GM21825 (cell line): Measurements from ENCODE around the gene PGBD1.

Source experiments
- ATAC-seq: cut with Tn5 transposase; IDR thresholded peaks from one replicate; pipeline ENCODE4 v1.9.1; 2021; ENCODE audit warnings: mild to moderate bottlenecking, moderate library complexity; ENCODE audit not compliant: unreplicated experiment

PGBD1 gene, protein sequence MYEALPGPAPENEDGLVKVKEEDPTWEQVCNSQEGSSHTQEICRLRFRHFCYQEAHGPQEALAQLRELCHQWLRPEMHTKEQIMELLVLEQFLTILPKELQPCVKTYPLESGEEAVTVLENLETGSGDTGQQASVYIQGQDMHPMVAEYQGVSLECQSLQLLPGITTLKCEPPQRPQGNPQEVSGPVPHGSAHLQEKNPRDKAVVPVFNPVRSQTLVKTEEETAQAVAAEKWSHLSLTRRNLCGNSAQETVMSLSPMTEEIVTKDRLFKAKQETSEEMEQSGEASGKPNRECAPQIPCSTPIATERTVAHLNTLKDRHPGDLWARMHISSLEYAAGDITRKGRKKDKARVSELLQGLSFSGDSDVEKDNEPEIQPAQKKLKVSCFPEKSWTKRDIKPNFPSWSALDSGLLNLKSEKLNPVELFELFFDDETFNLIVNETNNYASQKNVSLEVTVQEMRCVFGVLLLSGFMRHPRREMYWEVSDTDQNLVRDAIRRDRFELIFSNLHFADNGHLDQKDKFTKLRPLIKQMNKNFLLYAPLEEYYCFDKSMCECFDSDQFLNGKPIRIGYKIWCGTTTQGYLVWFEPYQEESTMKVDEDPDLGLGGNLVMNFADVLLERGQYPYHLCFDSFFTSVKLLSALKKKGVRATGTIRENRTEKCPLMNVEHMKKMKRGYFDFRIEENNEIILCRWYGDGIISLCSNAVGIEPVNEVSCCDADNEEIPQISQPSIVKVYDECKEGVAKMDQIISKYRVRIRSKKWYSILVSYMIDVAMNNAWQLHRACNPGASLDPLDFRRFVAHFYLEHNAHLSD

GRCh38 chr6:28281288-28282064 is at the start of gene PGBD1:
PGBD1 (plus strand) TSS chr6:28281572; CDS start chr6:28283814, 2,242 bp downstream.
- ATAC-seq, result peak; percentile 76

- ATAC-seq, result no peak
Observed at GRCh38 chr6:28232785-28233184, 48.6 kb upstream of the PGBD1 start.

- ATAC-seq, result no peak
Observed at GRCh38 chr6:28235912-28236452, 45.4 kb upstream of the PGBD1 start.

GRCh38 chr6:28239636-28240035 is 41.7 kb upstream of the PGBD1 start:
- ATAC-seq, result no peak

DNA sequence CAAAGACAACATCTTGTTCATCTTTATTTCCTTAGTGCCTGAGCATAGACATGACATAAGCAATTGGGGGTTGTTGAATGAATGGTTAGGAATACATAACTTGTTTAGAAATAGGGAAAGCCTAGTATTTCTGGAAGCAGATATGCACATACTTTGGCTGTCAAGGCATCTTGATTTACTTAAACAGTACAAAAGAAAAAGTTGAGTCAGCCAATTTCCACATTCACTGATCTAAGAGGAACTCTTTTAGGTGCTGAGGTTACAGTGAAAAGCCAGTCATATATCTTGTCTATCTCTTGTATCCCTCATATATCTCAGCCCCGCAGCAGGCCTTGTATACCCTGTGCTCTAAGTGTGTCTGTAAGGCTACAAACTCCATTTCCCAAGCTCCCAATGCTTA is 40.9 kb upstream of the PGBD1 start:
- no peak for ATAC-seq

DNA sequence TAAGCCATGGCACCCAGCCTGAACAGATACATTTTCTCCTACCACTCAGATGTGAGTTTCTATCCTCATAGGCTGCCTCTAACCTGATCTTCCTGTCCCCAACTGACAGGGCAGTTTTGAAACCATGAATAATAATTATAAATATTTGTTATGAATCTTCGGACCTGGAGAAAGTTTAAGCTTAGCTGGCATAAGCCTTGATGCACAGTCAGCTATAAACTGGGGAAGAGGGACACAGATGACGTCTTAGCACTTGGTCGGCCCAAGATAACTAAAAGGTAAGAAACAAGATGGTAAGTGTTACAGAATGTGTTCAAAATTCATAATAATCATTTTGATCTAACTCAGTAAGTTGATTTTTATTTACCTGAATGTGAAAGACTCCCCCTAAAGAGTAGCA is 37.4 kb upstream of the PGBD1 start:
- ATAC-seq, result no peak

- no peak for ATAC-seq
Observed at GRCh38 chr6:28245206-28245941, 36.0 kb upstream of the PGBD1 start.

DNA sequence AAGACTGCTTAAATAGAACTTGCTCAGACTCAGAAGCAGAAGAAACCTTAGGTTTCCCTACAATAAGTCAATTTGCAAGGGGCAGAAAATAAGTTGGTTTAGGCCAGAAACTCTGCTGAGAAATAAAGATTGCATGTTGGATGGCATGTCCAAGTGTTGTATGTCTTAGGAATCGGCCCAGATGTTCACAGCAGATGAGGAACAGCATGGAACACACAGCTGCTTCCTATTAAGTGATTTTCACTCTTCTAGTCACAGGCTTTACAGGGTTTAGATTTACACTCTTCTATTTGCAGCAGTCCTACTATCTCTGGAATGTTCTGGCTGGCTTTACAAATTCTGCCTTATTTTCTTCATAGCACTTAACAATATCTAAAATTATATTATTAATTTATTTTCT is 32.5 kb upstream of the PGBD1 start:
- no peak for ATAC-seq

- no peak for ATAC-seq
Observed at GRCh38 chr6:28250747-28251146, 30.6 kb upstream of the PGBD1 start.

- peak; percentile 27 for ATAC-seq
Observed at GRCh38 chr6:28251661-28252008, 29.7 kb upstream of the PGBD1 start.

DNA sequence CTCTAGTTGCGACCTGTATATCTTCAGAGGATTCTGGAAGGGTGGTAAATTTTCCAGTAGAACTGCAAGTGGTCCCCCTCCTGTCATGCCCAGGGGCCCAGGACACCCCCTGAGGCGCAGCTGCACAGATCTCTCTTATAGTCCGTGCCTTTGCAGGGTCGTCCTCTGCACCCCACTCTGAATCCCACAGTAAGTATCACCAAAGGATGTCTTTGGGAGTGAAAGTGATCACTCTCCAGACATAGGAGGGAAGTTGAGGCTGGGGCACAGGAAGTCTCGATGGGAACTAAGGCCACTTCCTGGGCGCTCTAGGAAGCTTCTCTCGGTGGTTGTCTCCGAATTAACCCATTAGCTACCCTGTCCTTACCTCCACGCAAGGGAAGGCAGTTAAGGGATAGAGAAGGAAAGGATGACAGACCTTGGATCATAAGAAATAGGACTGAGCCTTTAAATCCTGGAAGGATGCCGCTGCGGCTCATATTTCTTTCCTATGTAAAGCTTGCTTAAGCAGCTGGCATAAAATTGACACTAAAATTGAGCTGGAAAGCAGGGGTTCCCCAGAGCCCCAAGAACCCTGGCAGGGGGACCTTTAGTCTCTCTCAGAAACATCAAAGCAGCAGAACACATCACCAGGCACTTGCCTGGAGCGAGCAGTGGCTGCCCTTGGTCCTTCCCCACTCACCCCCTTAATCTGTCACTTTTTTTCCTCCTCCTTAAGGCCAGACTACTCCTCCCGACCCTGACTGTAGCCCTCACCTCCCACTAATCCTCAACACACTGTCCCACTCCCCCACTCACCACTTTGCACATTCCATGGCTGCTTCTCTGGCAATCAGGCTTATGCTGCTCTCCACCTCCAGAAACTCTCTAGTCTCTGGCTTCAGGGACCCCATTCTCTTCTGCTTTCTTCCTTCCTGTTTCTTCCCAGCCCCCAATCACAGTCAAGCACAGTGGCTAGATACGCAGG is 29.1 kb upstream of the PGBD1 start, which contains the start of gene ZKSCAN4:
TSS of gene ZKSCAN4 (minus strand) at position 261 of the 967 bp plus-strand sequence. CDS start 289 bp downstream, outside the sequence.
- peak; percentile 63 for ATAC-seq

DNA sequence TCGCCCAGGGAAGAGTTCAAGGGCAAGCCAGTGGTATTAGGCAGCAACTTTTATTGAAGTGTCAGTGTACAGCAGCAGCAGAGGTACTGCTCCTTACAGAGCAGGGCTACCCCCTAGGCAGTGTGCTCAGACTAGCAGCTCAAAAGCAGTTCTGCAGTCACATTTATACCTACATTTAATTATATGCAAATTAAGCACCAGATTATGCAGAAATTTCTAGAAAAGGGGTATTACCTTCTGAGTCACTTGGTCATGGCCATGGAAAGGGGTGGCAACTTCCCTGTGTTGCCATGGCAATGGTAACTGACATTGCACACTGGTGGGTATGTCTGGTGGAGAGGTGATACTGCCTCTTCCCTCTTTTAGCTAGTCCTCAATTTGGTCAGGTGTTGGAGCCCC is 27.3 kb upstream of the PGBD1 start:
- ATAC-seq, result no peak

DNA sequence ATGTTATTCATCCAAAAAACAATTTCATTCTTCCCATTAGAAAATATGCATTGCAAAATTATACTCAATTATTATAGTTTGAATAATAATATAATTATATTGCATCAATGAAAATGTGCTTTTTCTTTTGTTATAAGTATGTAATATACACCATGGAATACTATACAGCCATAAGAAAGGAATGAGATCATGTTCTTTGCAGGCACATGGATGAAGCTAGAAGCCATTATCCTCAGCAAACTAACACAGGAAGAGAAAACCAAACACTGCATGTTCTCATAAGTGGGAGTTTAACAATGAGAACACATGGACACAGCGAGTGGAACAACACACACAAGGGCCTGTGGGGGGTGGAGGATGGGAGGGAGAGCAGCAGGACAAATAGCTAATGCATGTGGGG is 24.3 kb upstream of the PGBD1 start:
- no peak for ATAC-seq

DNA sequence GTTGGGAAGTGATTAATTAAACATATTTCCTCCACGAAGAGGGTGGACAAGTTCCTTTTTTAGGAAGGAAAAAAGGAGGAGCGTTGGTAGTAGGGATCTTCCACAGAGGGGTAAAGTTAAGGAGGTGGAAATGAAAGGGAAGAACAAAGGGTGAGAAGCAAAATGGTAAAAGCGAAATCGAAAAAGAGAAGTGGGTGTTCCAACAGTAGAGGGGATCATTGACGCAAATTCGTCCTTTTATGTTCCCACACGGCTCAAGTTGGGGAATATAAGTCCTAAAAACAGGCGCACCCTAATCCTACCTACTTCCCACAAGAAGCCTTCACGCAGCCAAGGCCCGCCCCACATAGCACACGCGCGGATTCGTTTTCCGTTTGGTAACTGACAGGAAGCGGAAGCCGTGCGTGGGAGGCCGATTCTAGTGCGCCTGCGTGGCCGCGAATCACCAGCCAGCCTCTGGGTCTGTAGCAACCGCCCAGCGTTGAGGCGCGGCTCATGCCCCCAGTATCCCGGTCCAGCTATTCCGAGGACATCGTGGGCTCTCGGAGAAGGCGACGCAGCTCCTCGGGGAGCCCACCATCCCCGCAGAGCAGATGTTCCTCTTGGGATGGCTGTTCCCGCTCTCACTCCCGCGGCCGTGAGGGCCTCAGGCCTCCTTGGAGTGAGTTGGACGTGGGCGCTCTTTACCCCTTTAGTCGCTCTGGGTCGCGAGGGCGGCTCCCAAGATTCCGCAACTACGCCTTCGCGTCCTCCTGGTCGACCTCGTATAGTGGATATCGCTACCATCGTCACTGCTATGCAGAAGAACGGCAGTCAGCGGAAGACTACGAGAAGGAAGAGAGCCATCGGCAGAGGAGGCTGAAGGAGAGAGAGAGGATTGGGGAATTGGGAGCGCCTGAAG is 22.2 kb upstream of the PGBD1 start, which contains the start of gene NKAPL:
TSS of gene NKAPL (plus strand) at position 421 of the 901 bp plus-strand sequence. CDS start at position 496, 75 bp downstream.
- ATAC-seq, result no peak

GRCh38 chr6:28263922-28264321 is 17.4 kb upstream of the PGBD1 start:
- no peak for ATAC-seq

DNA sequence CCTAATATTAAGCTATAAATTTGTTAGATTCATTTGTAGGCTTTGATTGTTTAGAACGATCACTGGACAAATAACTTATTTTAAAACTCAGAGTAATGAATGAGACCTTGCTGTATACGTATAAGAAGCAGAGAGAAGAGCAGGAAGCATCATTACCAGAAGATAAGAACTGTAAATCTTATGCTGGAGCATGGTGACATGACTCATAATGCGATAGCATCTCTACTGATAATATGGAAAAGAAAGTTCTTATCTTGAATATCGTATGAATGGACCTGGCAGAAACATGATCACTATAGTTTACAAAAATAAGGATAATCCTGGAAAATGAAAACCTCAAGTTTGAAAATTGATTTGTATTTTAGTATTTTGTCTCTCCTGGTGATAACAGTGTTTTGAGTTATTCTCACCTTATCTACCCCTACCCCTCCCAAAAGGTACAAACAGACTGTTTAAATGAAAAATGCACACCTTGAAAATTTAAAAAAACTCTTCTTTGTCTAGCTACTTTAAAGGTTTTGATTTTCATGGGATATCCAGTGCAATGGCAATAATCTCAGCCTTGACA is 16.5 kb upstream of the PGBD1 start:
- ATAC-seq, result no peak

DNA sequence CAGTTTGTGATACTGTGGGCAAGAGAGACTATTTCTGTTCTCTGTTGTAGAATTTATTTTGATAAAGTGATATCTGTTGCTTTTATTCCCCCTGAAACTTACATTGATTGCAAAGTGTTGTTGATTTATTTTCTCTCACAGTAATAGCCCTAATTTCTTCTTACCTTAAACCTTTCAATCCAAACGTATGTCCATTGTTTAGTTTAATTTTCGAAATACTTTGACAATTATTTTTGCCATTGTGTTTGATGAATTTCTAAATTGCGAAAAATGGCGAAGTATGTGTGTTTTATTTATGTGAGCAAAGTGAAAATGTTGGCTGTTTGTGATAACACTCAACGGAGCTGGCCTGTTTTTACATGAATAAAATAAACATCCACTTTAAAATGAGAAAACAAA is 14.8 kb upstream of the PGBD1 start:
- no peak for ATAC-seq
